Measurements from ENCODE around the gene MAT2A.
A peak's percentile ranks its signal among the peaks of the same experiment; 100 is the strongest.

The MAT2A gene

GRCh38 chr2:85538507-85539360 is at the start of gene MAT2A:
Gene MAT2A, plus strand, starts transcription at chr2:85539168. Its CDS starts 120 bp downstream, at chr2:85539288.
- peak; percentile 90 for DNase-seq

GRCh38 chr2:85490861-85491755 is 47.9 kb upstream of the MAT2A start:
- DNase-seq = no peak

GRCh38 chr2:85496436-85496835 is 42.5 kb upstream of the MAT2A start:
- no peak for DNase-seq

- DNase-seq = no peak
Measured at GRCh38 chr2:85497944-85498630, 40.9 kb upstream of the MAT2A start.

GRCh38 chr2:85501248-85501647 is 37.7 kb upstream of the MAT2A start:
- no peak for DNase-seq

GRCh38 chr2:85502720-85503119 is 36.2 kb upstream of the MAT2A start:
- DNase-seq = no peak

GRCh38 chr2:85503168-85503850 is 35.7 kb upstream of the MAT2A start:
- no peak for DNase-seq

- no peak for DNase-seq
Measured at GRCh38 chr2:85503851-85504777, 34.9 kb upstream of the MAT2A start.

GRCh38 chr2:85504778-85505261 is 34.1 kb upstream of the MAT2A start:
- DNase-seq = no peak

- DNase-seq = no peak
Measured at GRCh38 chr2:85505551-85506238, 33.3 kb upstream of the MAT2A start.

- DNase-seq = no peak
Measured at GRCh38 chr2:85506768-85507181, 32.2 kb upstream of the MAT2A start.

- DNase-seq = no peak
Measured at GRCh38 chr2:85511008-85511811, 27.8 kb upstream of the MAT2A start.

GRCh38 chr2:85514323-85514722 is 24.6 kb upstream of the MAT2A start:
- DNase-seq = no peak

- no peak for DNase-seq
Measured at GRCh38 chr2:85516653-85517389, 22.1 kb upstream of the MAT2A start.

GRCh38 chr2:85522090-85522647 is 16.8 kb upstream of the MAT2A start:
- DNase-seq = no peak

- no peak for DNase-seq
Measured at GRCh38 chr2:85523062-85523902, 15.7 kb upstream of the MAT2A start.

- no peak for DNase-seq
Measured at GRCh38 chr2:85523903-85524335, 15.0 kb upstream of the MAT2A start.

Data from CD4-positive, alpha-beta T cell treated with Interleukin-21 for 1 hour (primary cell).